Parathyroid adenoma (tissue), 2 donors: ENCODE measurements around the gene WBP1L.
A peak's percentile ranks its signal among the peaks of the same experiment; 100 is the strongest.

Experiments
- H2AFZ ChIP-seq: fragments of 300-600 bp; sonication (generic); one replicate; pipeline ENCODE4 v1.7.0; 2017; ENCODE audit warnings: antibody characterized with exemption, mild to moderate bottlenecking
- H3K27ac ChIP-seq: fragments of 300-600 bp; sonication (generic); one replicate; pipeline ENCODE4 v1.7.0; 2017
- H3K27me3 ChIP-seq: fragments of 300-600 bp; sonication (generic); one replicate; pipeline ENCODE4 v1.7.0; 2017; ENCODE audit warnings: low read length; ENCODE audit not compliant: control insufficient read depth, insufficient read depth
- H3K36me3 ChIP-seq: fragments of 300-600 bp; sonication (generic); one replicate; pipeline ENCODE4 v1.7.0; 2017; ENCODE audit warnings: low read length; ENCODE audit not compliant: control insufficient read depth, insufficient read depth
- H3K4me1 ChIP-seq: fragments of 300-600 bp; sonication (generic); one replicate; pipeline ENCODE4 v1.7.0; 2017; ENCODE audit warnings: control low read depth
- H3K4me2 ChIP-seq: fragments of 300-600 bp; sonication (generic); one replicate; pipeline ENCODE4 v1.7.0; 2017; ENCODE audit warnings: low read length
- H3K4me3 ChIP-seq: fragments of 300-600 bp; sonication (generic); one replicate; pipeline ENCODE4 v1.7.0; 2017; ENCODE audit warnings: low read depth, low read length
- H3K79me2 ChIP-seq: fragments of 300-600 bp; sonication (generic); one replicate; pipeline ENCODE4 v1.7.0; 2017; ENCODE audit warnings: control low read depth
- H3K9ac ChIP-seq: fragments of 300-600 bp; sonication (generic); one replicate; pipeline ENCODE4 v1.7.0; 2017; ENCODE audit warnings: mild to moderate bottlenecking
- H3K9me3 ChIP-seq: fragments of 300-600 bp; sonication (generic); one replicate; pipeline ENCODE4 v1.7.0; 2017; ENCODE audit warnings: low read length; ENCODE audit not compliant: control insufficient read depth
- TF ChIP-seq, protein P1 (sequence below): fragments of 300-600 bp; sonication (generic); IDR thresholded peaks from one replicate; pipeline ENCODE4 v1.7.0; 2017; ENCODE audit warnings: antibody characterized with exemption, mild to moderate bottlenecking
- donor health status: primary hyperparathyroidism.

Gene WBP1L

DNA sequence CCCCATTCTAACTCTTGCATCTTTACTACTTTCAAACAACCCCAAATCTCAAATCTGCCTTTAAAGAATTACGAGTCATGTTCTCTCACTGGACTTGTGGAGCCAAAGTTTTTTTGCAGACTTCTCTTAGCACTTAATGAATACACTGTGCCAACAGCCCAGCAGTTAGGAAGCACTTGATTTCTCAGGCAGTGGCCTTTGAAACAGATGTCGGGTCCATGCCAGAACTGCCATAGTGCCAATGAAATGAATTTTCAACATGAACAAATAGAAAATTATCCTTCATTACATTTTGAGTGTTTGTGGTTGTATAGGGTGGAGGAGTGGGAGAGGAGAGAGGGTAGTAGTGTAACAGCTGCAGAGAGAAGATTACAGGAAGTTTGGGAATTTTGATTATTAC lies 116.2 kb downstream of the WBP1L start:
- Histone ChIP-seq H3K36me3 (no peaks in the 10 kb centered on the region), H3K4me2 (no peak overlapping the region), H3K27ac (no peak overlapping the region), H3K4me1 (peaks cover 12% of the 10 kb centered on the region), H3K9me3 (no peaks in the 10 kb centered on the region), H2AFZ (no peak overlapping the region), H3K4me3 (no peak overlapping the region), H3K79me2 (no peaks in the 10 kb centered on the region), H3K9ac (no peak overlapping the region), H3K27me3 (no peaks in the 10 kb centered on the region)
- TF ChIP-seq, protein P1, sequence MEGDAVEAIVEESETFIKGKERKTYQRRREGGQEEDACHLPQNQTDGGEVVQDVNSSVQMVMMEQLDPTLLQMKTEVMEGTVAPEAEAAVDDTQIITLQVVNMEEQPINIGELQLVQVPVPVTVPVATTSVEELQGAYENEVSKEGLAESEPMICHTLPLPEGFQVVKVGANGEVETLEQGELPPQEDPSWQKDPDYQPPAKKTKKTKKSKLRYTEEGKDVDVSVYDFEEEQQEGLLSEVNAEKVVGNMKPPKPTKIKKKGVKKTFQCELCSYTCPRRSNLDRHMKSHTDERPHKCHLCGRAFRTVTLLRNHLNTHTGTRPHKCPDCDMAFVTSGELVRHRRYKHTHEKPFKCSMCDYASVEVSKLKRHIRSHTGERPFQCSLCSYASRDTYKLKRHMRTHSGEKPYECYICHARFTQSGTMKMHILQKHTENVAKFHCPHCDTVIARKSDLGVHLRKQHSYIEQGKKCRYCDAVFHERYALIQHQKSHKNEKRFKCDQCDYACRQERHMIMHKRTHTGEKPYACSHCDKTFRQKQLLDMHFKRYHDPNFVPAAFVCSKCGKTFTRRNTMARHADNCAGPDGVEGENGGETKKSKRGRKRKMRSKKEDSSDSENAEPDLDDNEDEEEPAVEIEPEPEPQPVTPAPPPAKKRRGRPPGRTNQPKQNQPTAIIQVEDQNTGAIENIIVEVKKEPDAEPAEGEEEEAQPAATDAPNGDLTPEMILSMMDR = no peak

DNA sequence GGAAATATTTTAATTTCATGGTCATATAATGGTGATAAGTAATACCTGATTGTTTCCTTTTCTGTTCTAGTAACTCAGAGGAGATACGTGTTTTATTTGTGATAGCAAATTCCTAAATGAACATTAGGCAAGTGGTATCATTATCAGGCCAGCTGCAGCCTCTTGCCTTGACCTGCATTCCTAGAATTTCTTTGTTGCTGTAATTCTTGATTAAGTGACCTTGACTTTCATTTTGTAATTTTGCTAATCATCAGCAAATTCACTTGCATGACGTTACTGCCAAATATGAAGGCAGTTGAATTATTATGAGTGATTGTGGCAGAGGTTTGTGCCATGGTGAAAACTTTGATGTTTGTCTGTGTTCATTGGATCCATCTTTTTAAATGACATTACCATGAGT lies 119.9 kb downstream of the WBP1L start:
- TF ChIP-seq, protein P1 = no peak
- no peaks in the 10 kb centered on the region for H3K27me3 ChIP-seq
- no peak overlapping the region for H3K9ac ChIP-seq
- H3K9me3 ChIP-seq = no peaks in the 10 kb centered on the region
- peak overlapping the region; percentile 17 for H3K27ac ChIP-seq
- no peaks in the 10 kb centered on the region for H3K36me3 ChIP-seq
- H3K79me2 ChIP-seq = no peaks in the 10 kb centered on the region
- peaks cover 6% of the 10 kb centered on the region for H3K4me1 ChIP-seq
- H3K4me3 ChIP-seq = no peak overlapping the region
- H3K4me2 ChIP-seq = no peak overlapping the region
- H2AFZ ChIP-seq = no peak overlapping the region

DNA sequence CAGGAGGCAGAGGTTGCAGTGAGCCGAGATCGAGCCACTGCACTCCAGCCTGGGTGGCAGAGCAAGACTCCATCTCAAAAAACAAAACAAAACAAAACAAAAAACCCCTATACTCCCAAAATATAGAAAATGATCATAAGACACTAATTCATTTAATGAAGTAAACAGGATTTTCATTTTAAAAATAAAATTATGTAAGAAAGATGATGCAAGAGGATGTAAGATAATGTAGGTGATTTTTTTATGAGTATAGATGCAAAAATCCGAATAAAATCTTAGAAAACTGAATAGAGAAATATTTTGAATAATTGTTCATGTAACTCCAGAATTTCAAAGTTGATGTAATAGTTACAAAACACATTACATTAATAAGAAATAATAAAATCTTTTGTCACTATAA lies 121.9 kb downstream of the WBP1L start:
- Histone ChIP-seq H3K27me3 (no peaks in the 10 kb centered on the region), H3K79me2 (peaks cover 6% of the 10 kb centered on the region), H3K4me2 (no peak overlapping the region), H3K4me3 (no peak overlapping the region), H3K4me1 (peaks cover 6% of the 10 kb centered on the region), H3K9me3 (no peaks in the 10 kb centered on the region), H2AFZ (no peak overlapping the region), H3K27ac (no peak overlapping the region), H3K9ac (no peak overlapping the region), H3K36me3 (no peaks in the 10 kb centered on the region)
- TF ChIP-seq, protein P1 = no peak
